CD4-positive, alpha-beta T cell (primary cell): Measurements from ENCODE around the gene RNASE13. TPM values are rescaled to one million over a fixed set of nuclear protein-coding genes. Genes with fewer than 3 reads are reported as not detected.
A peak's percentile ranks its signal among the peaks of the same experiment; 100 is the strongest.

Source experiments
- ATAC-seq: fragments of 200-7000 bp; cut with Tn5 transposase; one replicate; pipeline ENCODE4 v1.10.0; 2022; ENCODE audit warnings: mild to moderate bottlenecking; ENCODE audit not compliant: poor library complexity
- CTCF ChIA-PET: fragments of 350-600 bp; sonication (Branson Sonifier 250); formaldehyde crosslinking; loops from one replicate; lab custom pipeline; 2021; ENCODE audit warnings: antibody characterized with exemption, inconsistent platforms; lab: Charles Lee
- POLR2A ChIA-PET: fragments of 350-600 bp; sonication (Branson Sonifier 250); formaldehyde crosslinking; loops from one replicate; lab custom pipeline; 2021; ENCODE audit warnings: antibody characterized with exemption, inconsistent platforms; lab: Charles Lee
- DNase-seq, 14 experiments: peaks; one replicate each; pipeline ENCODE4 v3.0.0-alpha.2; 2013 to 2020; ENCODE audit warnings: mixed read lengths in 2 of 14
- H3K27ac ChIP-seq, 2 donors: one replicate each; pipeline versions ENCODE4 v1.5.1 to v1.7.0; 2013; ENCODE audit warnings: low read length in 2 of 2, low read depth in 1 of 2, mild to moderate bottlenecking in 1 of 2
- H3K27me3 ChIP-seq, 2 experiments: 1 replicate in 1 of 2; 2 replicates in 1 of 2; pipeline versions ENCODE4 v1.6.1 to v1.7.0; 2013; ENCODE audit warnings: low read length in 2 of 2, control low read depth in 1 of 2, mild to moderate bottlenecking in 1 of 2, moderate library complexity in 1 of 2; ENCODE audit not compliant: insufficient read depth in 2 of 2, control insufficient read depth in 1 of 2
- H3K36me3 ChIP-seq: one replicate; pipeline ENCODE4 v1.6.1; 2013; ENCODE audit warnings: low read length, control low read depth; ENCODE audit not compliant: insufficient read depth
- H3K4me1 ChIP-seq: one replicate; pipeline ENCODE4 v1.6.1; 2013; ENCODE audit warnings: low read length, control low read depth; ENCODE audit not compliant: insufficient read depth
- H3K4me3 ChIP-seq: one replicate; pipeline ENCODE4 v1.5.1; 2013; ENCODE audit warnings: mild to moderate bottlenecking, low read length, moderate library complexity
- H3K9me3 ChIP-seq, 2 experiments: 1 replicate in 1 of 2; 2 replicates in 1 of 2; pipeline versions ENCODE4 v1.6.1 to v1.7.0; 2013; ENCODE audit warnings: low read length in 2 of 2, mild to moderate bottlenecking in 2 of 2, control low read depth in 1 of 2, moderate library complexity in 1 of 2; ENCODE audit not compliant: control insufficient read depth in 1 of 2, insufficient read depth in 1 of 2
- H3K27ac Mint-ChIP-seq: one replicate; pipeline ENCODE4 v1.8.0; 2020; ENCODE audit warnings: mixed read lengths
- H3K27me3 Mint-ChIP-seq: one replicate; pipeline ENCODE4 v1.8.0; 2021; ENCODE audit warnings: mixed read lengths
- H3K36me3 Mint-ChIP-seq: one replicate; pipeline ENCODE4 v1.8.0; 2021; ENCODE audit warnings: low read depth, mixed read lengths
- H3K4me1 Mint-ChIP-seq: one replicate; pipeline ENCODE4 v1.8.0; 2021; ENCODE audit warnings: low read depth, mixed read lengths
- H3K4me3 Mint-ChIP-seq: one replicate; pipeline ENCODE4 v1.8.0; 2020; ENCODE audit warnings: mild to moderate bottlenecking, mixed read lengths
- H3K9me3 Mint-ChIP-seq: one replicate; pipeline ENCODE4 v1.8.0; 2020; ENCODE audit warnings: mixed read lengths
- intact Hi-C, 2 experiments: fragments of 100-400 bp; cut with DNase I in 1 of 2; cut with micrococcal nuclease in 1 of 2; formaldehyde crosslinking; loops; one replicate each; pipeline versions ENCODE4 v1.15.1 to v1.9.0; 2023 to 2025; cut with DNase I, micrococcal nuclease
- total RNA-seq, 174 experiments: library from RNA in 2 of 174; stranded (reverse) in 2 of 174; gene quantifications; one replicate each; pipeline ENCODE4 v1.2.3 and lab custom pipeline; 2021 to 2026
- TF ChIP-seq, protein P1 (sequence below): fragments of 200-600 bp; IDR thresholded peaks from one replicate; pipeline ENCODE4 v1.8.0; 2022; ENCODE audit warnings: antibody characterized with exemption, mild to moderate bottlenecking

The RNASE13 gene
- total RNA-seq, 2 experiments from 2014 or later = not detected

GRCh38 chr14:21057803-21058675, 23.4 kb upstream of the RNASE13 start, which contains the start of gene RNASE8:
Gene RNASE8 (plus strand): TSS chr14:21057822. CDS start chr14:21057893, 71 bp downstream.
- intact Hi-C loops = no loop called here
- no peak for ATAC-seq
- Mint-ChIP-seq H3K9me3 (no peaks in the 10 kb centered on the region), H3K4me3 (no peak within 1 kb of the TSS), H3K27ac (no peak within 1 kb of the TSS), H3K4me1 (no peaks in the 10 kb centered on the region), H3K36me3 (no peaks in the 10 kb centered on the region), H3K27me3 (peaks cover 31% of the 10 kb centered on the region)
- Histone ChIP-seq H3K36me3 (no peaks in the 10 kb centered on the region), H3K4me1 (no peaks in the 10 kb centered on the region), H3K9me3 (no peaks in the 10 kb centered on the region), H3K4me3 (no peak within 1 kb of the TSS), H3K27me3 (peaks cover 4 to 5% of the 10 kb centered on the region in 2 experiments), H3K27ac (no peak within 1 kb of the TSS)
- DNase-seq = peak in 1 of 14 experiments; percentile 19
- ChIA-PET CTCF (interaction anchor here (0.5 to 1.6 kb wide), 2 partner anchors 43 to 233 kb away, joined by 3 read pairs; no protein-coding TSS in a partner anchor), POLR2A (no interaction called here)
- TF ChIP-seq, protein P1, sequence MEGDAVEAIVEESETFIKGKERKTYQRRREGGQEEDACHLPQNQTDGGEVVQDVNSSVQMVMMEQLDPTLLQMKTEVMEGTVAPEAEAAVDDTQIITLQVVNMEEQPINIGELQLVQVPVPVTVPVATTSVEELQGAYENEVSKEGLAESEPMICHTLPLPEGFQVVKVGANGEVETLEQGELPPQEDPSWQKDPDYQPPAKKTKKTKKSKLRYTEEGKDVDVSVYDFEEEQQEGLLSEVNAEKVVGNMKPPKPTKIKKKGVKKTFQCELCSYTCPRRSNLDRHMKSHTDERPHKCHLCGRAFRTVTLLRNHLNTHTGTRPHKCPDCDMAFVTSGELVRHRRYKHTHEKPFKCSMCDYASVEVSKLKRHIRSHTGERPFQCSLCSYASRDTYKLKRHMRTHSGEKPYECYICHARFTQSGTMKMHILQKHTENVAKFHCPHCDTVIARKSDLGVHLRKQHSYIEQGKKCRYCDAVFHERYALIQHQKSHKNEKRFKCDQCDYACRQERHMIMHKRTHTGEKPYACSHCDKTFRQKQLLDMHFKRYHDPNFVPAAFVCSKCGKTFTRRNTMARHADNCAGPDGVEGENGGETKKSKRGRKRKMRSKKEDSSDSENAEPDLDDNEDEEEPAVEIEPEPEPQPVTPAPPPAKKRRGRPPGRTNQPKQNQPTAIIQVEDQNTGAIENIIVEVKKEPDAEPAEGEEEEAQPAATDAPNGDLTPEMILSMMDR = no peak

DNA sequence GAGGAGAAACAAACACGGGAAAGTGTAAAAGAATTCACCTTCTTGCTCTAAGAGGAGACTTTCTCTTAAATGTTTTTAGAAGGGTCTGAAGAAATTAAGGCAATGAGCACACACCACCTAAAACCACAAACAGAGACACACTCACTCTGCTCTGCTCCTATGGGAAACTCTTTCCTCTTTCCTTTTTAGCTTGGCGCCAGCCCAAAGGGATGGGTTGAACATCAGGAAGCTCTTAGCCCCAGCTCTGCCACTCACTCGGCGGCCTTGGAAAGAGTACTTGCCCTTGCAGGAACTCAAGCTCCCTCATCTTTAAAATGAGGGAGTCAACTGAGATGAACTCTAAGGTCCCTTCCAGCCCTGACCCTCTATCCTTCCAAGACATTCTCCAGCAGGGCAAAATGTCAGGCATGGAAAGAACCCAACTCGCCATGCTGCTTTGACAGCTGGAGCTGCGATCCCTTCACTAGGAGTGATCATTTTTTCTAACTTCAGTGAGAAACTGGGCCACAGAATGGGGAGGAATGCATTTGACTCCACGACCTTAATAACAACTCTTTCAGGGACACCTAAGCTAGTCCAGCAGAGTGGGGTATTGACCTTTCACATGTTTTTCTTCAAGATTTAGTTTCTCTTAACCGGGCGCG, 22.0 kb upstream of the RNASE13 start:
- Mint-ChIP-seq H3K4me3 (no peak overlapping the region), H3K27ac (no peak overlapping the region), H3K9me3 (no peaks in the 10 kb centered on the region), H3K27me3 (peaks cover 27% of the 10 kb centered on the region), H3K36me3 (no peaks in the 10 kb centered on the region), H3K4me1 (no peaks in the 10 kb centered on the region)
- H3K27me3 ChIP-seq = peaks cover 0 to 5% of the 10 kb centered on the region in 2 experiments
- H3K27ac ChIP-seq = no peak overlapping the region
- no peak for ATAC-seq
- TF ChIP-seq, protein P1 = no peak
- H3K4me3 ChIP-seq = no peak overlapping the region
- no peaks in the 10 kb centered on the region for H3K4me1 ChIP-seq
- no peak for DNase-seq
- POLR2A ChIA-PET = no interaction called here
- CTCF ChIA-PET = interaction anchor here (1.6 kb wide), 1 partner anchor 42 kb away, joined by 3 read pairs; no protein-coding TSS in a partner anchor
- intact Hi-C loops = no loop called here
- H3K9me3 ChIP-seq = no peaks in the 10 kb centered on the region
- H3K36me3 ChIP-seq = no peaks in the 10 kb centered on the region

DNA sequence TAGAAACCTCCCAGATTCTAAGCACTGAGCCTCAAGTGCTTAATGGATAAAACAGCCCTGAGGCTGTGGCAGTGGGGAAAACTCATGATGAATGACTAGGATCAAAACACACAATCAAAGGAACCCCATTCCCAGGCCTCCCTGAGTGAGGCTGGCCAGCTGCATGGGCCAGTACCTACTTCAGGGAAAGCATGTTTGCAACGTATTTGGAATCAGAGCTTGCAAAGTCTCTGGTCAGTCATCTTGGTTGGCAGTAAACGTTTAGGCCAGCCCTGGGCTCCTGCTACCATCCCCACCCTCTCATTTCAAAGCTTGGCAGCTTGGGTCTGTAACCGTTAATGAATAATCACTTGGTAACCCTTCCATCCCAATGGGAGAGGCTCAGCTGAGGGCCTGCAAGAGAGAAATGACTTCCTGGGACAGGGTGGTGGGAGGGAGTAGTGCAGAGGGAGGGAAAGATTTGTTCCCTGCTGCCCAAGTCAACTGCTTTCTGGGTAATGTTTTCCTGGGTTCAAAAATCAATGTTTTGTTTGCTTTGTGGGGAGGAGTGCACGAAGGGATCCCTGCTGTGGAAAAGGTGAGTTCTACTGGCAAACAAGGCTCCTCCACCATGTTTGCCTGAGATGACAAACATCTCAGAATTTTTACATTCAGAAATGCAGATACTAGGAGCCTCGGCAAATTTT, 21.0 kb upstream of the RNASE13 start:
- ATAC-seq (no peak), DNase-seq (no peak)
- Histone ChIP-seq H3K4me1 (no peaks in the 10 kb centered on the region), H3K4me3 (no peak overlapping the region), H3K9me3 (no peaks in the 10 kb centered on the region), H3K36me3 (no peaks in the 10 kb centered on the region), H3K27ac (no peak overlapping the region), H3K27me3 (no peaks in the 10 kb centered on the region)
- no peaks in the 10 kb centered on the region for H3K9me3 Mint-ChIP-seq
- H3K4me1 Mint-ChIP-seq = no peaks in the 10 kb centered on the region
- peaks cover 18% of the 10 kb centered on the region for H3K27me3 Mint-ChIP-seq
- no peak overlapping the region for H3K27ac Mint-ChIP-seq
- no peak overlapping the region for H3K4me3 Mint-ChIP-seq
- no peaks in the 10 kb centered on the region for H3K36me3 Mint-ChIP-seq
- ChIA-PET CTCF (no interaction called here), POLR2A (no interaction called here)
- intact Hi-C loops = no loop called here
- TF ChIP-seq, protein P1 = no peak
